ENCODE data around the gene ROPN1L. TPM values are rescaled to one million over a fixed set of nuclear protein-coding genes. Genes with fewer than 3 reads are reported as not detected.
"Not testable (repeated sequence)": the region's sequence is repeated elsewhere in the genome, so short reads cannot be mapped to it uniquely, and the experiment has no call there.

ROPN1L gene
- total and polyA plus RNA-seq, 2 of the 13 experiments (the other 11 are each of a cell fraction or from before 2014, with no cell fraction given), result not detected

GRCh38 chr5:10513501-10514442, 72.1 kb downstream of the ROPN1L start:
- H3K27me3 ChIP-seq (ENCODE audit: control insufficient read depth in 1 of 2, insufficient read depth in 2 of 2, low read length in 2 of 2), result peaks cover 0 to 9% of the 10 kb centered on the region in 2 experiments; a peak in 2 of 5 replicates
- ChIA-PET POLR2A (no interaction called here), CTCF (ENCODE audit: low intra/inter-chr PET ratio, low total read pairs) (no interaction called here)
- ATAC-seq, result no peak
- no peaks in the 10 kb centered on the region for H3K4me1 ChIP-seq (ENCODE audit: insufficient read depth, low read length)
- no peak overlapping the region for H3K4me2 ChIP-seq (ENCODE audit: low read depth, low read length)
- DNase-seq (ENCODE audit: low spot score), result no peak
- H4K20me1 ChIP-seq (ENCODE audit: insufficient read depth, low read length), result no peaks in the 10 kb centered on the region
- H3K27ac ChIP-seq (ENCODE audit: extremely low read length, insufficient read depth, low read length), result no peak overlapping the region
- in situ Hi-C loops (cut with HindIII; ENCODE audit: extremely low pct_ligation_motif_present, low pct_unique_long_range_greater_than_20kb) (no loop called here), intact Hi-C loops (cut with micrococcal nuclease; ENCODE audit: unreplicated experiment) (no loop called here)
- H3K9me3 ChIP-seq (ENCODE audit: low read length), result no peaks in the 10 kb centered on the region
- BruUV-seq (replicated peaks), result no TSS peak
- no peaks in the 10 kb centered on the region for H3K36me3 ChIP-seq (replicated peaks in 1 of 2; ENCODE audit: control insufficient read depth in 1 of 2, insufficient read depth in 2 of 2, low read length in 2 of 2)
- no peak overlapping the region for H3K4me3 ChIP-seq (replicated peaks in 1 of 3; ENCODE audit: insufficient read depth in 1 of 3, low read depth in 2 of 3, low read length in 3 of 3)
- no peak overlapping the region for H3K9ac ChIP-seq (ENCODE audit: insufficient read depth, low read depth, low read length)
- WGBS (ENCODE audit: low lambda C conversion rate), result 28% methylated on average over 7 of the region's 10 CpGs
- H3K79me2 ChIP-seq (ENCODE audit: insufficient read depth, low read length), result no peaks in the 10 kb centered on the region
- FAIRE-seq, result no peak
- TF ChIP-seq RFXANK (CRISPR knock-in tag; IDR thresholded peaks at IDR 0.05), result no peak
- TF ChIP-seq NAIF1 (CRISPR knock-in tag; IDR thresholded peaks at IDR 0.05; ENCODE audit: borderline replicate concordance), result no peak
- TF ChIP-seq ARNT2 (CRISPR knock-in tag; IDR thresholded peaks at IDR 0.05; ENCODE audit: low read depth), result no peak
- peak; percentile 71 for TF ChIP-seq PRDM15 (CRISPR knock-in tag; IDR thresholded peaks at IDR 0.05)
- no peak for TF ChIP-seq TAF1 (CRISPR knock-in tag; IDR thresholded peaks at IDR 0.05)
- no peak for TF ChIP-seq STAT5B (CRISPR knock-in tag; IDR thresholded peaks at IDR 0.05)
- H2AFZ ChIP-seq (ENCODE audit: low read length), result no peak overlapping the region

- H3K4me2 ChIP-seq (ENCODE audit: low read depth, low read length); H3K36me3 ChIP-seq (replicated peaks in 1 of 2; ENCODE audit: control insufficient read depth in 1 of 2, insufficient read depth in 2 of 2, low read length in 2 of 2); FAIRE-seq; CTCF ChIA-PET (ENCODE audit: low intra/inter-chr PET ratio, low total read pairs); intact Hi-C loops (cut with micrococcal nuclease; ENCODE audit: unreplicated experiment); H3K9ac ChIP-seq (ENCODE audit: insufficient read depth, low read depth, low read length); H3K4me1 ChIP-seq (ENCODE audit: insufficient read depth, low read length); H3K27ac ChIP-seq (ENCODE audit: extremely low read length, insufficient read depth, low read length); H2AFZ ChIP-seq (ENCODE audit: low read length); POLR2A ChIA-PET; H3K4me3 ChIP-seq (replicated peaks in 1 of 3; ENCODE audit: insufficient read depth in 1 of 3, low read depth in 2 of 3, low read length in 3 of 3); H3K9me3 ChIP-seq (ENCODE audit: low read length); in situ Hi-C loops (cut with HindIII; ENCODE audit: extremely low pct_ligation_motif_present, low pct_unique_long_range_greater_than_20kb); DNase-seq (ENCODE audit: low spot score); ATAC-seq; H4K20me1 ChIP-seq (ENCODE audit: insufficient read depth, low read length); H3K79me2 ChIP-seq (ENCODE audit: insufficient read depth, low read length); H3K27me3 ChIP-seq (ENCODE audit: control insufficient read depth in 1 of 2, insufficient read depth in 2 of 2, low read length in 2 of 2); BruUV-seq (replicated peaks): not testable (repeated sequence)
- WGBS (ENCODE audit: low lambda C conversion rate), result 45% methylated on average over 8 of the region's 8 CpGs
Measured at GRCh38 chr5:10514572-10514971, 72.9 kb downstream of the ROPN1L start.
